Right cardiac atrium (tissue), 5 donors: Measurements from ENCODE around the gene ACTA1. TPM values are rescaled to one million over a fixed set of nuclear protein-coding genes. Genes with fewer than 3 reads are reported as not detected.

Source experiments
- ATAC-seq, 2 donors: fragments of 200-7000 bp; cut with Tn5 transposase; one replicate each; pipeline versions ENCODE4 v1.8.0 to v1.9.1; 2020; ENCODE audit warnings: moderate library complexity in 2 of 2, mild to moderate bottlenecking in 1 of 2
- DNase-seq, 3 donors: peaks; one replicate each; pipeline ENCODE4 v3.0.0-alpha.2; 2020
- H3K27ac ChIP-seq: one replicate; pipeline ENCODE4 v1.5.1; 2013; ENCODE audit warnings: mild to moderate bottlenecking, low read length, control low read depth, moderate library complexity
- H3K27me3 ChIP-seq: one replicate; pipeline ENCODE4 v1.6.1; 2013; ENCODE audit not compliant: control insufficient read depth, insufficient read depth
- H3K4me1 ChIP-seq: one replicate; pipeline ENCODE4 v1.6.1; 2013; ENCODE audit warnings: low read length; ENCODE audit not compliant: control insufficient read depth, insufficient read depth
- H3K4me3 ChIP-seq: one replicate; pipeline ENCODE4 v1.5.1; 2013; ENCODE audit warnings: low read length, control low read depth
- H3K9me3 ChIP-seq: one replicate; pipeline ENCODE4 v1.6.1; 2013; ENCODE audit warnings: low read length; ENCODE audit not compliant: control insufficient read depth
- WGBS: extraction: QIAGEN DNeasy Blood & Tissue Kit; methylation state at CpG from one replicate; pipeline ENCODE4 v1.1.7; 2013; 5-methylcytosine and 5-hydroxymethylcytosine counted together
- intact Hi-C, 4 donors: fragments of 100-400 bp; cut with DNase I; formaldehyde crosslinking; loops; one replicate each; pipeline versions ENCODE4 v1.11.0 to v1.14.0; 2022 to 2023
- polyA plus RNA-seq: library from polyadenylated mRNA; stranded (reverse); fragments of 200-250 nt; gene quantifications from one replicate; pipeline ENCODE4 v1.2.3, GENCODE V29; 2013
- total RNA-seq, 4 donors: library from RNA; stranded (reverse); fragmentation: NEBNext Ultra II Directional; extraction: Animal tissue kit (Norgen Biotek cat#: 25700); gene quantifications; one replicate each; pipeline ENCODE4 v1.2.1, GENCODE V29; 2021
- donor health status: healthy with polysubstance abuse.
- donor health status: DM: no; HTN: yes; CAD: no.
- donor health status: DM: no; HTN: no; CAD: no.
- donor health status: DM: no; HTN: yes; CAD: no; lungs with severe emphysema.
- donor health status: DM: yes; HTN: yes; CAD: no.

ACTA1 gene
- total and polyA plus RNA-seq, 5 donors = 54.5 to 1,262 (median 194) TPM

- Histone ChIP-seq H3K27ac (no peak overlapping the region), H3K4me1 (no peaks in the 10 kb centered on the region), H3K9me3 (no peaks in the 10 kb centered on the region), H3K27me3 (no peaks in the 10 kb centered on the region), H3K4me3 (no peak overlapping the region)
- DNase-seq (no peak), ATAC-seq (no peak)
- intact Hi-C loops = no loop called here
- 77% methylated on average over 7 of the region's 7 CpGs for WGBS
Observed at GRCh38 chr1:229388897-229389580, 44.9 kb downstream of the ACTA1 start.

GRCh38 chr1:229385853-229386456 lies 47.9 kb downstream of the ACTA1 start:
- peak overlapping the region; percentile 72 for H3K27ac ChIP-seq
- DNase-seq = no peak
- peak in 1 of 2 donors; percentile 43 for ATAC-seq
- WGBS = 54% methylated on average over 8 of the region's 8 CpGs
- H3K27me3 ChIP-seq = no peaks in the 10 kb centered on the region
- H3K9me3 ChIP-seq = no peaks in the 10 kb centered on the region
- intact Hi-C loops = no loop called here
- H3K4me1 ChIP-seq = no peaks in the 10 kb centered on the region
- no peak overlapping the region for H3K4me3 ChIP-seq

- ATAC-seq (no peak), DNase-seq (no peak)
- intact Hi-C loops = no loop called here
- Histone ChIP-seq H3K27ac (no peak overlapping the region), H3K9me3 (no peaks in the 10 kb centered on the region), H3K27me3 (no peaks in the 10 kb centered on the region), H3K4me1 (no peaks in the 10 kb centered on the region), H3K4me3 (no peak overlapping the region)
- WGBS = 92% methylated on average over 7 of the region's 7 CpGs
Observed at GRCh38 chr1:229384822-229385221, 49.1 kb downstream of the ACTA1 start.

GRCh38 chr1:229383961-229384360 lies 49.9 kb downstream of the ACTA1 start:
- no peak for DNase-seq

GRCh38 chr1:229383188-229383587 lies 50.7 kb downstream of the ACTA1 start:
- ATAC-seq = no peak

More at GRCh38 chr1:229383961-229384360, 49.9 kb downstream of the ACTA1 start:
- Histone ChIP-seq H3K4me3 (no peak overlapping the region), H3K9me3 (no peaks in the 10 kb centered on the region), H3K27me3 (no peaks in the 10 kb centered on the region), H3K27ac (no peak overlapping the region), H3K4me1 (no peaks in the 10 kb centered on the region)
- WGBS = 93% methylated on average over 5 of the region's 5 CpGs
- ATAC-seq = no peak
- intact Hi-C loops = no loop called here

More at GRCh38 chr1:229383188-229383587, 50.7 kb downstream of the ACTA1 start:
- H3K27me3 ChIP-seq = no peaks in the 10 kb centered on the region
- WGBS = 98% methylated on average over 3 of the region's 3 CpGs
- no peaks in the 10 kb centered on the region for H3K4me1 ChIP-seq
- H3K9me3 ChIP-seq = no peaks in the 10 kb centered on the region
- intact Hi-C loops = no loop called here
- H3K27ac ChIP-seq = no peak overlapping the region
- no peak for DNase-seq
- no peak overlapping the region for H3K4me3 ChIP-seq

Other genes starting within 250 kb of the ACTA1 start
- gene RAB4A, start 163.0 kb downstream of the ACTA1 start, total RNA-seq = 100 to 1,000 TPM in 2 of 4 donors, 10 to 100 TPM in 2; 95.5 to 114 (median 103) TPM
- 50.1 TPM for gene RAB4A, start 163.0 kb downstream of the ACTA1 start, polyA plus RNA-seq
- gene CCSAP, start 91.0 kb downstream of the ACTA1 start, total RNA-seq = 1 to 10 TPM; 3.3 to 4.4 (median 3.5) TPM
- 2.1 TPM for gene CCSAP, start 91.0 kb downstream of the ACTA1 start, polyA plus RNA-seq
- 10 to 100 TPM; 27.7 to 32.6 (median 29.9) TPM for gene NUP133, start 74.2 kb upstream of the ACTA1 start, total RNA-seq
- gene NUP133, start 74.2 kb upstream of the ACTA1 start, polyA plus RNA-seq = 11.8 TPM
- 10 to 100 TPM in 3 of 4 donors, 1 to 10 TPM in 1; 9.7 to 15.5 (median 11.5) TPM for gene ABCB10, start 124.6 kb upstream of the ACTA1 start, total RNA-seq
- 5.4 TPM for gene ABCB10, start 124.6 kb upstream of the ACTA1 start, polyA plus RNA-seq
- gene TAF5L, start 192.0 kb upstream of the ACTA1 start, total RNA-seq = 10 to 100 TPM; 10.6 to 19.2 (median 12.1) TPM
- 6.9 TPM for gene TAF5L, start 192.0 kb upstream of the ACTA1 start, polyA plus RNA-seq
- 1 to 10 TPM; 3.5 to 7.5 (median 4.2) TPM for gene URB2, start 192.2 kb upstream of the ACTA1 start, total RNA-seq
- 1.9 TPM for gene URB2, start 192.2 kb upstream of the ACTA1 start, polyA plus RNA-seq